ENCODE data around the gene BAD.

DNA sequence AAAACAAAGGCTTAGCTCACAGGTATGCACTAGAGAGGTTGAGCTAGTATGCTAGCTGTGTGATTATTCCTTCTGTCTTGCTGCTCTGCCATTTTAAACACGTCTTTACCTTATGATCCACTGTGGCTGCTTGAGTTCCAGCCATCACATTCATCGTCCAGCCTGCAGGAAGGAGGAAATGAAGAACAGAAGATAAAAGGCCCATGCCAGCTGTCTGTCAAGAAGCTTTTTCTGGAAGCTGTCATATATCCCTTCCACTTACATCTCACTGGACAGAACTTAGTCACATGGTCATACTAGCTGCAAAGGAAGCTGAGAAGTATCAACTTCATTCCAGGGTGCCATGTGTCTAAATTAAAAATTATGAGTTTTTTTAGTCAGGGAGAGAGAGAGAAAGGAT is 42.9 kb upstream of the BAD start:
- TF ChIP-seq, protein P1, sequence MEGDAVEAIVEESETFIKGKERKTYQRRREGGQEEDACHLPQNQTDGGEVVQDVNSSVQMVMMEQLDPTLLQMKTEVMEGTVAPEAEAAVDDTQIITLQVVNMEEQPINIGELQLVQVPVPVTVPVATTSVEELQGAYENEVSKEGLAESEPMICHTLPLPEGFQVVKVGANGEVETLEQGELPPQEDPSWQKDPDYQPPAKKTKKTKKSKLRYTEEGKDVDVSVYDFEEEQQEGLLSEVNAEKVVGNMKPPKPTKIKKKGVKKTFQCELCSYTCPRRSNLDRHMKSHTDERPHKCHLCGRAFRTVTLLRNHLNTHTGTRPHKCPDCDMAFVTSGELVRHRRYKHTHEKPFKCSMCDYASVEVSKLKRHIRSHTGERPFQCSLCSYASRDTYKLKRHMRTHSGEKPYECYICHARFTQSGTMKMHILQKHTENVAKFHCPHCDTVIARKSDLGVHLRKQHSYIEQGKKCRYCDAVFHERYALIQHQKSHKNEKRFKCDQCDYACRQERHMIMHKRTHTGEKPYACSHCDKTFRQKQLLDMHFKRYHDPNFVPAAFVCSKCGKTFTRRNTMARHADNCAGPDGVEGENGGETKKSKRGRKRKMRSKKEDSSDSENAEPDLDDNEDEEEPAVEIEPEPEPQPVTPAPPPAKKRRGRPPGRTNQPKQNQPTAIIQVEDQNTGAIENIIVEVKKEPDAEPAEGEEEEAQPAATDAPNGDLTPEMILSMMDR (IDR thresholded peaks at IDR 0.05), result no peak
- TF ChIP-seq, protein P2, sequence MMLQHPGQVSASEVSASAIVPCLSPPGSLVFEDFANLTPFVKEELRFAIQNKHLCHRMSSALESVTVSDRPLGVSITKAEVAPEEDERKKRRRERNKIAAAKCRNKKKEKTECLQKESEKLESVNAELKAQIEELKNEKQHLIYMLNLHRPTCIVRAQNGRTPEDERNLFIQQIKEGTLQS (CRISPR knock-in tag; conservative IDR thresholded peaks at IDR 0.05), result no peak
- TF ChIP-seq, protein P3, sequence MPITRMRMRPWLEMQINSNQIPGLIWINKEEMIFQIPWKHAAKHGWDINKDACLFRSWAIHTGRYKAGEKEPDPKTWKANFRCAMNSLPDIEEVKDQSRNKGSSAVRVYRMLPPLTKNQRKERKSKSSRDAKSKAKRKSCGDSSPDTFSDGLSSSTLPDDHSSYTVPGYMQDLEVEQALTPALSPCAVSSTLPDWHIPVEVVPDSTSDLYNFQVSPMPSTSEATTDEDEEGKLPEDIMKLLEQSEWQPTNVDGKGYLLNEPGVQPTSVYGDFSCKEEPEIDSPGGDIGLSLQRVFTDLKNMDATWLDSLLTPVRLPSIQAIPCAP (CRISPR knock-in tag; IDR thresholded peaks at IDR 0.05), result no peak
